Thyroid gland (tissue), 4 donors: ENCODE measurements around the gene NAALAD2. TPM values are rescaled to one million over a fixed set of nuclear protein-coding genes. Genes with fewer than 3 reads are reported as not detected.
"Not testable (repeated sequence)": the region's sequence is repeated elsewhere in the genome, so short reads cannot be mapped to it uniquely, and the experiment has no call there.

Experiments
- DNase-seq, 2 donors: peaks; one replicate each; pipeline ENCODE4 v3.0.0-alpha.2; 2019
- H3K27ac ChIP-seq, 3 donors: fragments of 200-600 bp; sonication (generic); 1 replicate in 2 of 3; 2 replicates in 1 of 3; pipeline ENCODE4 v1.5.1; 2016 to 2019; ENCODE audit warnings: mild to moderate bottlenecking in 1 of 3, moderate library complexity in 1 of 3
- H3K27me3 ChIP-seq: fragments of 200-600 bp; sonication (generic); one replicate; pipeline ENCODE4 v1.5.1; 2019
- H3K36me3 ChIP-seq, 2 donors: fragments of 200-600 bp; sonication (generic); one replicate each; pipeline ENCODE4 v1.5.1; 2016 to 2019
- H3K4me1 ChIP-seq, 2 donors: fragments of 200-600 bp; sonication (generic); one replicate each; pipeline ENCODE4 v1.5.1; 2017 to 2019
- H3K4me3 ChIP-seq, 3 donors: fragments of 200-600 bp; sonication (generic); replicated peaks in 1 of 3; 1 replicate in 2 of 3; 2 replicates in 1 of 3; pipeline ENCODE4 v1.5.1; 2016; ENCODE audit warnings: mild to moderate bottlenecking in 1 of 3
- H3K9me3 ChIP-seq: fragments of 200-600 bp; sonication (generic); one replicate; pipeline ENCODE4 v1.5.1; 2017
- CTCF ChIP-seq, 6 experiments: fragments of 200-600 bp in 3 of 6; fragments of 450-650 bp in 3 of 6; sonication (generic) in 3 of 6; IDR thresholded peaks; one replicate each; pipeline ENCODE4 v1.5.1; 2016 to 2019; ENCODE audit warnings: antibody characterized with exemption in 6 of 6, mild to moderate bottlenecking in 2 of 6, inconsistent platforms in 1 of 6, moderate library complexity in 1 of 6
- POLR2A ChIP-seq, 2 donors: fragments of 450-650 bp; IDR thresholded peaks; one replicate each; pipeline ENCODE4 v1.6.1; 2017; ENCODE audit warnings: antibody characterized with exemption in 2 of 2, mild to moderate bottlenecking in 2 of 2, moderate library complexity in 1 of 2
- WGBS, 2 donors: methylation state at CpG; one replicate each; pipeline ENCODE4 v1.1.5; 2017; 5-methylcytosine and 5-hydroxymethylcytosine counted together
- intact Hi-C: fragments of 100-400 bp; cut with DNase I; formaldehyde crosslinking; loops from one replicate; pipeline ENCODE4 v1.15.1; 2023
- total RNA-seq, 4 donors: library from RNA; depleted of rRNA; stranded (reverse); fragments of >200 nt; gene quantifications; one replicate each; pipeline ENCODE4 v1.2.3, GENCODE V29; 2016

The NAALAD2 gene
- total RNA-seq, 4 donors from 2014 or later, result 1.1 to 4.3 (median 2.2) TPM

- WGBS, 2 donors, result 92 to 93% methylated on average over 1 of the region's 1 CpG
- H3K27me3 ChIP-seq, result no peaks in the 10 kb centered on the region
- no peak overlapping the region for H3K27ac ChIP-seq
- TF ChIP-seq CTCF (IDR thresholded peaks at IDR 0.05) (no peak), POLR2A (IDR thresholded peaks at IDR 0.05) (no peak)
- H3K9me3 ChIP-seq, result no peaks in the 10 kb centered on the region
- intact Hi-C loops, result no loop called here
- DNase-seq, result no peak
- H3K36me3 ChIP-seq, result no peaks in the 10 kb centered on the region
- H3K4me3 ChIP-seq, result no peak overlapping the region
- no peaks in the 10 kb centered on the region for H3K4me1 ChIP-seq
These were observed 95.3 kb downstream of the NAALAD2 start for GRCh38 chr11:90229791-90230190.

GRCh38 chr11:90234977-90235376, 100.5 kb downstream of the NAALAD2 start:
- Histone ChIP-seq H3K27me3 (no peaks in the 10 kb centered on the region), H3K4me3 (no peak overlapping the region), H3K4me1 (no peaks in the 10 kb centered on the region), H3K27ac (no peak overlapping the region), H3K9me3 (no peaks in the 10 kb centered on the region), H3K36me3 (no peaks in the 10 kb centered on the region)
- TF ChIP-seq POLR2A (IDR thresholded peaks at IDR 0.05) (no peak), CTCF (IDR thresholded peaks at IDR 0.05) (no peak)
- intact Hi-C loops, result no loop called here
- no peak for DNase-seq
- WGBS, 2 donors, result 86 to 93% methylated on average over 2 of the region's 2 CpGs

GRCh38 chr11:90235526-90235925, 101.1 kb downstream of the NAALAD2 start:
- DNase-seq, result no peak
- WGBS, 2 donors, result 88% methylated on average over 4 of the region's 4 CpGs
- Histone ChIP-seq H3K9me3 (no peaks in the 10 kb centered on the region), H3K4me3 (no peak overlapping the region), H3K4me1 (no peaks in the 10 kb centered on the region), H3K27me3 (no peaks in the 10 kb centered on the region), H3K36me3 (no peaks in the 10 kb centered on the region), H3K27ac (no peak overlapping the region)
- TF ChIP-seq POLR2A (IDR thresholded peaks at IDR 0.05) (no peak), CTCF (IDR thresholded peaks at IDR 0.05) (no peak)
- intact Hi-C loops, result no loop called here

- no peak for DNase-seq
These were observed 102.5 kb downstream of the NAALAD2 start for GRCh38 chr11:90237004-90237403.

GRCh38 chr11:90239967-90240636, 105.6 kb downstream of the NAALAD2 start:
- H3K27ac ChIP-seq, H3K4me1 ChIP-seq, intact Hi-C loops, DNase-seq, H3K27me3 ChIP-seq, H3K9me3 ChIP-seq, H3K4me3 ChIP-seq, H3K36me3 ChIP-seq: not testable (repeated sequence)
- 92 to 95% methylated on average over 12 to 16 of the region's 20 CpGs for WGBS, 2 donors

More at GRCh38 chr11:90237004-90237403, 102.5 kb downstream of the NAALAD2 start:
- H3K36me3 ChIP-seq, result no peaks in the 10 kb centered on the region
- TF ChIP-seq CTCF (IDR thresholded peaks at IDR 0.05) (no peak), POLR2A (IDR thresholded peaks at IDR 0.05) (no peak)
- no peaks in the 10 kb centered on the region for H3K4me1 ChIP-seq
- 85 to 90% methylated on average over 4 of the region's 4 CpGs for WGBS, 2 donors
- H3K9me3 ChIP-seq, result no peaks in the 10 kb centered on the region
- no peak overlapping the region for H3K4me3 ChIP-seq
- no peak overlapping the region for H3K27ac ChIP-seq
- H3K27me3 ChIP-seq, result no peaks in the 10 kb centered on the region
- intact Hi-C loops, result no loop called here
